Right renal pelvis (tissue), 4 donors: ENCODE results near the gene NCS1. TPM values are rescaled to one million over a fixed set of nuclear protein-coding genes. Genes with fewer than 3 reads are reported as not detected.
"Not testable (repeated sequence)": the region's sequence is repeated elsewhere in the genome, so short reads cannot be mapped to it uniquely, and the experiment has no call there.

Source experiments
- DNase-seq, 4 donors: peaks; one replicate each; pipeline ENCODE4 v3.0.0-alpha.2; 2013; ENCODE audit warnings: low read depth in 4 of 4, low spot score in 3 of 4, missing footprints in 1 of 4
- polyA plus RNA-seq, 4 donors: library from polyadenylated mRNA; unstranded; fragments of 120-200 nt; gene quantifications; one replicate each; pipeline ENCODE4 v1.2.1, GENCODE V29; 2013; ENCODE audit not compliant: insufficient read length in 4 of 4

The NCS1 gene
- polyA plus RNA-seq, 4 donors = 25.5 to 32.3 (median 29.2) TPM

DNA sequence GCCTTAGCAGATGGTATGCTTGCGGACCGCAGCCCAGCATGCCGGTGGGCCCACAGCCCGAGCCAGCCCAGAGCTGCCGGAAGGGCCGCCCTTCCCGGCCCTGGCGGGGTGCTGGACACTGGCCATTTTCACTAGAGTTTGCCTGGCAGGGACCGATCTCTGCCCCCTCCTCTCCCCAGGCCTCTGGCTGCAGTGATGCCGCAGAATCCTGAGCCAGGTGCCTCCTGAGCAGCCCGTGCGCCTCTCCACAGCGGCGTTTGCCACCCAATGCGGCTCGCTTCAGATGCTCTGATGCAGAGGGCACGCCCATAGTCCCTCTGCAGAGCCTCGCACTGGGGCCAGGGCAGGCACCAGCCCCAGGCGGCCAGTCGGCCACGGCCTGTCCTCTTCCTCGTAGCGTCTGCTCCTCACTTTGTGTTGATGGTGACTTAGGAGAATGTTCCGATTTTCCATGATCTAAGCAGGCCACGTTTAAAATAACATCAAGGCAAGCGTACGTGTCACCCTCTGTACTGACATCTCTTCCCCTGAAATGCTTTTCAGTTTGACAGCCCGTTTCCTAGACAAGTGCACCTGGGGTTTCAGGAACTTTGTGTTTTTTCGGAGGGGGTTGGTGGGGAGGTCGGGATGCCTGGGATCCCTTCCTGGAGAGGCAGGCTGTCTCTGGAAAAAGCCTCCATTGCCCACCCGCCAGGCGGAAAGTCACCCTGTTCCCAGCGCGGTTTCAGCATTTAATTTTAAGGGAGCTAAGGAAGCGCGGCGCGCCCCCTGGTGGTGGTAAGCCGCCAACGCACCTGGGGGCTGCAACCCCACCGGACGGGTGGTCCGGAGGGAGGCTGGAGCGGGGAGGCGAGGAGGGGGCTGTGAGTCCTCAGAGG lies 63.6 kb downstream of the NCS1 start:
- DNase-seq = peak in 1 of 4 donors; percentile 65

DNA sequence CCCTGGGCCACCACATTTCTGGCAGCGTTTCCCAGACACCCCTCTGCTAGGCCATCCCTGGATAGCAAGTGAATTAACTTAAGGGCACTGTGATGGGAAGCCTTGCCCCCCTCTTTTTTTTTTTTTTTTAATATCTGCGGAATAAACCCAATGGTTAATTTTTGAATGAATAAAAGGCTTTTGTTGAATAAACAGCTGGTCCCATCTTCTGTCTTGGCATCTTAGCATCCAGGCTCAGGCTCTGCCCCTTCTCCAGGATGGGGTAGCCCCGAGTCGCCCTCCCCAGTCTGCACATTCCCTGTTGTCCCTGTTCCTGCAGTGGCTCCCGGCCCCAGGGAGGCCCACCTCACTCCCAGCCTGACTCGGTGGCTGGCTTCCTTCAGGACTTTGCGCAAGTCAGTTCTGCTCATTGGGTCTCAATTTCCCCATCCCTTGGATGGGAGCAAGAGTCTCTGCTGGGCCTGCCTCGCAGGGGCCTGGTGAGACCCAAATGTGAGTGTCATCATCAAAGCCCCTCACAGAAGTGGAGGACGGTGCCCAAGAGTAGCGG lies 64.3 kb downstream of the NCS1 start:
- DNase-seq = no peak

DNA sequence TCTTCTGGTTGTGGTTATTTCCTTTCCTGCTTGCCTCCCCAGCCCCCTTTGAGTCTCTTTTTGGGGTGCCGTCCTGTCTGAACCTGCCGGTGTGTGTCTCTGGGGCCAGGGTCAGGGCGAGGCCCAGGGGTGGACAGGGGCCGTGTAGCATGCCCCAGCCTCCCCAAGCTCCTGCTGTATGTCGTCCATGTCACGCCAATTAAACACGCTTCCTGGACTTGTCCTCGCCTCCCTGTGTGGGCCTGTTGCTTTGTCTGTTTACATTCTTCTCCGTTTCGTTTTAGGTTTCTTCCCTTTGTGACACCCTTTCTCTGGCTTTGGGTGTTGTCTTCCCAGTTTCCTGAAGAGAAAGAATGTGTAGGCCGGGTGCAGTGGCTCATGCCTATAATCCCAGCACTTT lies 64.9 kb downstream of the NCS1 start:
- DNase-seq = no peak

DNA sequence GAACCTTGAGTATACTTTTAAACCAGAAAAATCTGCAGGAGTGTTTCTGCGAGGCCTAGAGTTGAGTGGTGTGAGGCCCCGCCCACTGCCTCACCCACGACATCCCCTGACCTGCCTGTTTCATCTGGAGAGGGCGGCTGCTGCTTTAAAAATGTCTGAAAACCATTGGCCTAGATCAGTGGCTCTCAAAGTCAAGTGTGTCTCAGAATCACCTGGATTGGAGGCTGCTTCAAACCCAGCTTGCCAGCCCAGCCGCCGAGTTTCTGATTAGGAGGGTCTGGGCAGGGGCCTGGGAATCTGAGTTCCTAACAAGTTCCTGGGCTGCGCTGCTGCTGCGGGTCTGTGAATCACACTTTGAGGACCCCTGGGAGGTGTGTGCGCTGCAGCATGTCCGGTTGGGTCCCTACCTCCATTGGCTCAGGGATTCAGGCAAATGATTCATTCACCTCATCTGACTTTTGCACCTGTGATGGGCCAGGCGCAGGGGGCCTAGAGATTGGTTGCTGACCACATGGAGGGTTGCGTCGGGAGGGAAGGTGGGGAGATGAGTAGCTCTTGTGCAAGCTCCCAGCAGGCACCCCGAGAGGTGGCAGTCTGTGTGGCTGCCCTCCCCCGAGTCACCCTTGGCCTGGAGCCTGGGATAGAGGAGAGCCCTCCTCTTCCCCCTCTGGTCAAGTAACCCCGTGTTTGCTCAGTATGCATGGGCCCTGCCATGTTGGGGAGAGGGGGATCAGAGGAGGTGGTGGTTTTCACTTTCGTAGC lies 65.7 kb downstream of the NCS1 start:
- DNase-seq = no peak

DNA sequence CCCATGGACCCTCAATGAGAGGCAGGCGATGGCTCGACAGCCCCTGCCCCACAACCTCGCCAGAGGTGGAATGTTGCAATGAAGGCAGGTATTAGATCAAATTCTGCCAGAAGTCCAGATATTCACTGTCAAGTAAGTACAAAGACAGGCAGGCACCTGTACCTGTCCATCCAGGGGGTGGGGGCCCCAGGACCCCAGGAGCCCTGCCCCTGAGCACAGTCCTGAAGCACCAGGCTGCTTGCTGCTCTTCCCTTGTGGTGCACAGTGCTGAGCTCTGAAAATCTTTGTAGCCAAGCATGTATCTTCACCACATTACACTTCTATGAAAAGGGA lies 67.1 kb downstream of the NCS1 start:
- DNase-seq = no peak

DNA sequence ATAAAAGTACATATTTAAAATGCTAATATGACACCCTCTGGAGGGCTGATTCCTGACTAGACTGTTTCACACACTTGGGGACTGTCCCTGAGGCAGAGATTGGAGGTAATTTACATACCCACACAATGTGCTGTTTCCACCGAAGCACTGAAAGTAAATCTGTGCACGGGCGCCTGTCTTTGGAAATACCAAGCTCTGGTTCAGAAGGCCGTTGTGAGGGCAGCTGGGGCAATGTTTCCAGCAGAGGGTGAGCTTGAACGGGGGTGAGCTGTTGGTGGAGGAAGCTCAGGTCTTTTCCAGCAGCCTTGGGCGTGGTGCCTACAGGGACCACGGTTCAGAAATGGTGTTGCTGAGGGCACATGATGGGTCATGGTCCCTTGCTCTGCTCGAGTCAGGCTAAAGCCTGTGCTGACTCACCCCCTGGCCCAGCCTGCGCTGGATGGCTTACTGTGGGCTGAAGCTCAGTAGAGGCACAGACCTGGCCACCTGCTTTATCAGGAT lies 67.6 kb downstream of the NCS1 start:
- no peak for DNase-seq

DNA sequence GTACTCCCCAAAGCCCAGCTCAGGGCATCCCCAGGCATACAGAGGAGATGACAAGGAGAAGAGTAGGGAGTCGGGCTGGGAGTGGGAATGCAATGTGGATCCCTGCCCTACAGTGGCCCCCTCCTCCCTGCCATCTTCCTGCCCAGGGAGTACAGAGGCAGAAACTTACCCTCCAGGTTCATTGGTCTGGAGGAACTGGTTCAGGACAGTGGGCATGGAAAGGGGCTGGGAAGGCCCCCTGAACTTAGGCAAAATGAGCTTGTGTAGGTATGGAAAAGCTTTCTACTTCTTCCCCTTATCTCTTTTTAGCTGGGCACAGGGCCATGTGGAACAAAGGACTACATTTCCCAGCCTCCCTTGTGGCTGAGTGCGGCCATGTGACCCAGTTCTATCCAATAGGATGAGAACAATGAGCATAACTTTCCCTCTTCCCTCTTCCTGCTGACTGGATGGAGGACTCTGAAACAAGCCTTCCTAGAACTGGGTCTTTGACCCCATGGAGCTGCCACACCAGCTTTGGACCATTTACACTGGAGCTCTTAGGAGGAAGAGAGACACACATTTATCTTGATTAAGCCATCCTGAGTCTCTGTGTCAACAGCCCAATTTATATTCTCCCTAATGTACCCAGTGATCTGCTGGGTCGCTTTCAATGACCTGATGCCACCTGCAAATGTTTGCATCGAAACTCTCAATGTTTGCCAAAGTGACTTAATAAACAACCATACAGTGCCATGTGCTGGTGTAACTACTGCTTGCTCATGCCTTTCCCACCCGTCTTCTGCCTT lies 68.4 kb downstream of the NCS1 start:
- no peak for DNase-seq

DNA sequence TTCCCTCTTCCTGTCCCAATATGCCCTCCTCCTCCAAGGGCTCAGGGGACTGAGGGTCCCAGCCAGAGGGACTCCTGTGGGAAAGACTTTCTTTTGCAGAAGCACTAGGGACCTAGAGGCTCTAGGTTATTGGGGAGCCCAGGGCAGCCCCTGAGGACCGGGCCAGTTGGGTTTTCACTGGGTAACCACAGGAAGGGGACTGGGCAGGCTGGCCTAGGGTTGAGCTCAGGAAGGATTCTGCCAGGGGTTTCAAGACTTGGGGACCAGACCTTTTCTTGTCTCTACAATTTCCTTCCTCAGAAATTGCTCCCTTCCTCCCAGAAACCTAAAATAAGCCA lies 69.0 kb downstream of the NCS1 start:
- DNase-seq = no peak

DNA sequence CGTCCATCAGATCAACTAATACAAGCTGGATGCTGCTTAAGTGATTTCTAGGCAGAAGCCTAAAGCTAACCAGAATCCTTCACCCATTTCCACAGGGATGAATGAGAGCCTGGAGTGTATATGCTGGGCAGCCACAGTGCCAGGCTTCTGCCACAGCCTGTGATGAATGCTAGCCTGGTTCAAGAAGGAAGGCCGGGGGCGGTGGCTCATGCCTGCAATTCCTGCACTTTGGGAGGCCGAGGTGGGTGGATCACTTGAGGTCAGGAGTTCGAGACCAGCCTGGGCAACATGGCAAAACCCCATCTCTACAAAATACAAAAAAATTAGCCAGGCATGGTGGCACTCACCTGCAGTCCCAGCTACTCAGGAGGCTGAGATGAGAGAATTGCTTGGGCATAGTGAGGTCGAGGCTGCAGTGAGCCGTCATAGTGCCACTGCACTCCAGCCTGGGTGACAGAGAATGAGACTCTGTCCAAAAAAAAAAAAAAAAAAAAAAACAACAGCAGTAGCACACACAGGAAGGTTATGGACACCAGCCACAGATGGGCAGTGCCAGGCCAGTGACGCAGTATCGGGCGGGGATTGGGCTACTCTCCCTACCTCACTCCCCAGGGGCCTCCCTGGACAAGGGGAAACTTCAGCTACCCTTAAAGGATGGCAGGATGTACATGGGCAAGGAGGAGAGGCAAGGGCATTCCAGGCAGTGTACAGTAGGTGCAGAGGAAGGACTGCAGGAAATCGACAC lies 70.2 kb downstream of the NCS1 start:
- DNase-seq = no peak

DNA sequence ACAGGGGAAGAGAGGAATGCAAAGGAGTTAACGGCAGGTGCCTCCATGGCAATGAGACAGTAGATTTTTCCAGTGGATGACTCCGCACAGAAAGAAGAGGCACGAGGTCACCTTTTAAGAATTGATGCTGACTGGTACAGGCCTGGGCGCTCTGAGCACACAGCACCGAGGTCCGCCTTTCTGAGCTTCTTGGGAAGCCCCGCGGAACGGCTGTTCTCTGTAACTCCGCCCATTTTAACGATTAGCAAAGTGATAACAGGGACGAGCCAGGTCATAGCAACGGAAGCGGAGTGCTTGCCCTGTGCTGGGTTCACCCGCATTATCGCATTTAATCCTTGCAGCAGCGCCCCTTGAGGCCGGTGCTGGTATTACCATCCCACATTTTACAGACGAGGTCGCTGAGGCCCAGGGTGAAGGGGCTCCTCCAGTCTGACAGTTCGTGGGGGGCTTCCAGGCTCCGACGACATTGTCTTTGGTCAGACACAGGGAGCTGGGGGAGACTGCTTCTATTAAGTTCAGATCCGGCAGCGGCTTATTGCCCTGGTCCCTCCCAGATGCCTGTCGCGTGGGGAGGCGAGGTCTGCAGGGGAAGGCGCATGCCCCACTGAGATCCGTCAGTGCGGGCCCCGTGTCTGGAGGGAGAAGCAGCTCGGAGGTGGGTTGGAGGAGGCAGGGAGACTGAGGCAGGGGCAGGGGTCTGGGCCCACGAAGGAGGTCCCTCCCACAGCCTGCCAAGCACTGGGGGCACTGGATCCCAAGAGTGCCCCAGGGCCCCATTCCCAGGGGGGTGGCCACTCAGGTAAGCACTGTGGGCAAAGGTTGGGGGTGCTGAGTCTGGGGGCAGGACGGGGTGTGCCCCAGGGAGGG lies 71.0 kb downstream of the NCS1 start:
- DNase-seq = no peak

DNA sequence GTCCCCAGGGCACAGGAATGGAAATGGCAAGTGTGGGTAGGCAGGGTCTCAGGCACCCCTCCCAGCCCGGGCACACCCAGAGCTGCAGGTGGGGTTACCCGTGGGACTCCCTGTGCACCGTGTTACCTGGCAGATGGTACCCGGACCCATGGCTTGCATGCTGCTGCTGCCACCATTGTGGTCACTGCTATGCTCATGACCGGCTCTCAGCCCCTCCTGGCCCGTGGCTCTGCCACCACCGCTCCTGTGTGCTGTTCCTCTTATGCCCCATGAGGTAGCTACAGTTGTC lies 71.6 kb downstream of the NCS1 start:
- no peak for DNase-seq

DNA sequence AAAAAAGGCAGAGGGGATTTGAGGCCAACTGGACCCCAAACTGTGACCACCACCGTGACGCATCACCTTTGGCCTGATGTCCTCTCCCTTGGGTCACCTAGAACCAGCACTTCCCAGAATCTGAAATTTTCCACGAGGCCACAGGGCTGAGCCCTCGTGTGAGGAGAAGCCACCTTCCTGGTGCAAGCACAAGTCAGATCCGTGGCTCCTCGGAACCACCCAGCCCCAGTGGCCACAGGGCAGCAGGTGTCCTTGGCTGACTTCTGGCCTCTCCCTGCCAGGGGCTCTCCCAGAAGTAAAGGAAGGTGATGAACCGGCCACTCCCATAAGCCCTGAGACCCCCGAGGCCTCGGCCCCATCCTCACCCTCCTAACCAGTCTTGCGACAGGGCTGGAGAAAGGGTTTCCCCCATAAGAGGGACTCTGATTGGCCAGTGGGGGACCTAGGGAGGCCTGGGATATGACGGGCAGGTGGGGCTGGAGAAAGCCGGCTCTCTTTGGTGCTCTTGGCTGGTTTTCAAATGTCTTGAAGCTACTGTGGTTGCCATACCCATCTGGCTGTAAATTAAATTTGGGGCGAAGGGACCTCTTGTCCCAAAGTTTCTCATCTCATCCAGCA lies 72.5 kb downstream of the NCS1 start:
- no peak for DNase-seq

DNA sequence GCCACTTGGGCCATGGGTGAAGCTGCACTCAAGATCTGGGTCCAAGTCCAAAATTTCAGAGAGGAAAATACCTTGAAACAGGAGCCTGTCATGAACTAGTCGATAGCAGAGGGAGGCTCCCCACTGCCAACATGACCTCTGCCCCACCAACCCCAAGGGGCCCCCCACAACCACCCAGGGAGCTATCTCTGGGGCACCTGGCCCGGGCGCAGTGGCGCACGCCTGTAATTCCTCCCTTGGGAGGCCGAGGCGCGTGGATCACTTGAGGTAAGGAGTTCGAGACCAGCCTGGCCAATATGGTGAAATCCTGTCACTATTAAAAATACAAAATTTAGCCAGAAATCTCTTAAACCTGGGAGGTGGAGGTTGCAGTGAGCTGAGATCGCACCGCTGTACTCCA lies 73.3 kb downstream of the NCS1 start:
- DNase-seq = no peak

DNA sequence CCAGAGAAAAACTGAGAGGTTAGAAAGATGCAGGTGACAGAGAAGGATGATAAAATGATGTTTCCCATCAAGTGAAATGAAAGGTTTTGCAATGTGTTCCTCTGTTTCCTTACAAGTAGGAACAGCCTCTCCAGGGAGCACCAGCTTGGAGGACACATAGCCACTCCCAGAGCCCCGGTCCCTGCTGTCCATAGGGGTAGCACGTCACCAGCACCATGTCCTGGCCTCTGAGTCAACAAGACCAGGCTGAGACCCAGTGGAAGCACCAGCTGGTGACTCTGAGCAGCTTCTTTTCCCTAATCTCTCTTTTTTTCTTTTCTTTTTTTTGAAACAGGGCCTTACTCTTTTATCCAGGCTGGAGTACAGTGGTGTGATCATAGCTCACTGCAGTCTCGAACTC lies 73.9 kb downstream of the NCS1 start:
- DNase-seq = no peak

DNA sequence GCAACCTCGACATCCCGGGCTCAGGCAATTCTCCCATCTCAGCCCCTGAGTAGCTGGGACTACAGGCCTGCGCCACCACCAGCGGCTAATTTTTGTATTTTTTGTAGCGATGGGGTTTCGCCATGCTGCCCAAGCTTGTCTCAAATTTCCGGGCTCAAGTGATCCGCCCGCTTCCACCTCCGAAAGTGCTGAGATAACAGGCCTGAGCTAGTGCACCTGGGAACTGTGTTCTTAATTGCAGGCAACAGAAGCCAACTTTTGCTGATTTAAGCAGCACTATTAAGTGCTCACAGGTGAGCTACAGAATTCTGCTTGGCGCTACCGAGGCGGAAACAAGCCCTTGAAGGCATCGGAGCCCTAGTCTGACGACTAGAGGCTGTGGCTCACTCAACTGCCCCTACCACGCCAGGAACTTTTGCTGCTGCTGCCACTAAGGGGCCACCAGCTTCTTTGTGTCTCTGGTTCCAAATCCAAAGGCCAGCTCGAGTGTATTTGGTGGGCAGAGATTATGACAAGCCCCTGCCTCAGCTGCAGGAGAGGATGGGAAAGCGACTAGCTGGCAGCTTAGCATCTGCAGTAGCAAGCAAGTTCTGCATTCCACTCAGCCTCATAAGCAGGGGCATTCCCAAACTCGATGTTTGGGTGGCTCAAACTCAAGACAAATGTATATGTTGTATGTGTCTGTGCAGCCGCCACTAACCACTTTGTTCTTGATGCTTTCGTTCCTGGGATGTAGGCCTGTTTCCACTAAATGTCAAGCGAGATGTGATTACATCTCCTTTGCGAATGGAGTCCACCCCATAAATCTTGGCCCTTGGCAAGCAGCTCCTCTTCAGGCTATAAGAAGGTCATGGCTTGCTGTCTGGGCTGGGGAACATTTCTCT lies 82.8 kb downstream of the NCS1 start:
- DNase-seq = no peak

DNA sequence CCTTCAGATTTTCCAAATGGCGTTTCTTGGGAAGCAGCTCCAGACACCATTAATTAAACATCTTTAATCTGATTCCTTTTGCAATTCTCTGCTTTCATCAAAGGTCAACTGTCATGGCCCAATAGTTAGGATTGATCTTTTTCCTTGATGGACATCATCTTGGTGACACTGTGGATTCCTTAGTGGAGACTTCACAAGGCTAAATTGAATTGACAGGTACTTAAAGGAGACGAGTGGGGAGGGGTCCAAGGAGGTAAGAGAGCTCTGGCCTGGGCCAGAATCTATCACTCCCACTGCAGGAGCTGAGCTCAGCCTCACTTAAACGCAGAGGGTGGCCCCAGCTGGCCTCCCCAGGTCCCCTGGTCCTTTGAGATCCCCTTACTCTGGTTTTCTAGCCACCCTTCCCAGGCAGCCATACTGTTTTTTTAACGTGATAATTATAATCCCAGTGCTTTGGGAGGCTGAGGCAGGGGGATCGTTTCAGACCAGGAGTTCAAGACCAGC lies 83.5 kb downstream of the NCS1 start:
- no peak for DNase-seq

DNA sequence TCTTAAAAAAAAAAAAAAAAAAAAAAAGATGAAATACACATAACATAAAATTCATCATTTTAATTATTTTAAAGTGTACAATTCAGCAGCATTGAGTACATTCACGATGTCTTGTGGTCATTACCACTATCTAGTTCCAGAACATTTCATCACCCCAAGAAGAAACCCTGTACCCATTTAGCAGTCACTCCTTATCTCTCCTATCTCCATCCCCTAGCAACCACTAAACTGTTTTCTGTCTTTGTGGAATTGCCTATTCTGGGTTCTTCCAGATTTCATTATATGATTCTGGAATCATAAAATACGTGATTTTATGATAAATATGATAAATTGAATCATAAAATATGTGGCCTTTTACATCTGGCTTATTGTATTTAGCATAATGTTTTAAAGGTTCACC lies 84.4 kb downstream of the NCS1 start:
- no peak for DNase-seq

DNA sequence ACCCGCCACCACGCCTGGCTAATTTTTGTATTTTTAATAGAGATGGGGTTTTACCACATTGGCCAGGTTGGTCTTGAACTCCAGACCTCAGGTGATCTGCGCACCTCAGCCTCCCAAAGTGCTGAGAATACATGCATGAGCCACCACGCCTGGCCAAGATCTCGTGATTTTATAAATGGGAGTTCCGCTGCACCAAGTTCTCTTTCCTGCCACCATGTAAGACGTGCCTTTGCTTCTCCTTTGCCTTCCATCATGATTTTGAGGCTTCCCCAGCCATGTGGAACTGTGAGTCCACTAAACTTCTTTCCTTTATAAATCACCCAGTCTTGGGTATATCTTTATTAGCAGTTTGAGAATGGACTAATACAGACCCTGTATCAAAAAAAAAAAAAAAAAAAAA lies 85.9 kb downstream of the NCS1 start:
- DNase-seq = not testable (repeated sequence)
